SH-SY5Y (cell line): ENCODE data around the gene SACM1L.

ENCODE experiments used
- GATA2 ChIP-seq: IDR thresholded peaks from 2 replicates; pipeline ENCODE4 v1.6.1; 2011; ENCODE audit warnings: mild to moderate bottlenecking, low read depth, low read length
- GATA3 ChIP-seq: IDR thresholded peaks from 2 replicates; pipeline ENCODE4 v1.6.1; 2011; ENCODE audit warnings: low read depth, mild to moderate bottlenecking, low read length, moderate library complexity

The SACM1L gene

GRCh38 chr3:45688882-45689786 is at the start of gene SACM1L:
TSS of gene SACM1L (plus strand) at chr3:45689396. CDS start at chr3:45689466, 70 bp downstream.
- TF ChIP-seq GATA2: no peak

- TF ChIP-seq GATA2 (no peak), GATA3 (no peak)
Observed at GRCh38 chr3:45640091-45640507, 49.1 kb upstream of the SACM1L start.

GRCh38 chr3:45640724-45641361 is 48.4 kb upstream of the SACM1L start:
- TF ChIP-seq GATA3: no peak

- TF ChIP-seq GATA2 (no peak), GATA3 (no peak)
Observed at GRCh38 chr3:45641756-45642155, 47.4 kb upstream of the SACM1L start.

- TF ChIP-seq GATA2: no peak
- no peak for TF ChIP-seq GATA3
Observed at GRCh38 chr3:45642731-45643152, 46.5 kb upstream of the SACM1L start.

- TF ChIP-seq GATA3 (no peak), GATA2 (no peak)
Observed at GRCh38 chr3:45644063-45644790, 45.0 kb upstream of the SACM1L start.

GRCh38 chr3:45644791-45645201 is 44.4 kb upstream of the SACM1L start:
- TF ChIP-seq GATA3: no peak
- no peak for TF ChIP-seq GATA2

GRCh38 chr3:45646051-45646585 is 43.1 kb upstream of the SACM1L start:
- TF ChIP-seq GATA3 (no peak), GATA2 (no peak)

GRCh38 chr3:45647148-45647619 is 42.0 kb upstream of the SACM1L start:
- TF ChIP-seq GATA2 (no peak), GATA3 (no peak)

- no peak for TF ChIP-seq GATA3
- TF ChIP-seq GATA2: no peak
Observed at GRCh38 chr3:45653205-45653604, 36.0 kb upstream of the SACM1L start.

- TF ChIP-seq GATA2 (no peak), GATA3 (no peak)
Observed at GRCh38 chr3:45654397-45654944, 34.7 kb upstream of the SACM1L start.

GRCh38 chr3:45655906-45656305 is 33.3 kb upstream of the SACM1L start:
- TF ChIP-seq GATA3 (no peak), GATA2 (no peak)

GRCh38 chr3:45656575-45657363 is 32.4 kb upstream of the SACM1L start:
- no peak for TF ChIP-seq GATA3
- no peak for TF ChIP-seq GATA2

GRCh38 chr3:45657853-45658252 is 31.3 kb upstream of the SACM1L start:
- TF ChIP-seq GATA2 (no peak), GATA3 (no peak)
